SU-DHL-6 (cell line): ENCODE data around the gene ZBTB24.

Experiments
- EZH2phosphoT487 ChIP-seq: fragments of 200-600 bp; sonication (generic), shearing (Covaris generic); conservative IDR thresholded peaks from 2 replicates; pipeline ENCODE4 v1.6.1; 2018; ENCODE audit warnings: mild to moderate bottlenecking, antibody characterized with exemption, low read length, moderate library complexity, mixed read lengths
- TF ChIP-seq, protein P1 (sequence below): fragments of 200-600 bp; sonication (generic); IDR thresholded peaks from one replicate; pipeline ENCODE4 v1.5.1; 2017; ENCODE audit warnings: antibody characterized with exemption, mild to moderate bottlenecking, low read length, moderate library complexity; ENCODE audit not compliant: insufficient read depth, poor library complexity, severe bottlenecking

DNA sequence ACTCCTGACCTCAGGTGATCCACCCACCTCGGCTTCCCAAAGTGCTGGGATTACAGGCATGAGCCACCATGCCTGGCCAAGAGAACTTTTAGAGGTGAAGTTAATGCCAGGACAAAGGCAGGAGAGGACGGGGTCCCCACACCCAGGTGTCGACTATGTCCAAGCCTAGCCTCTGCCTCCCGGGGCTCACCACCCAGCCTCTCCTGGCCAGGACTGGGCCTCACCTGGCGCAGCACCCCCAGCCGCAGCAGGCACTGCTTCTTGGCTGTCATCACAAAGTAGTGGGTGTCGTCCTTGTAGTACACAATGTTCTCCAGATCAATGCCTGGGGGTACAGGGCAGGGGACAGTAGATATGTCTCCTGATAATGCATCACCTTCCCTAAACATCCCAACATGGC lies 31.6 kb downstream of the ZBTB24 start:
- TF ChIP-seq, protein P1, sequence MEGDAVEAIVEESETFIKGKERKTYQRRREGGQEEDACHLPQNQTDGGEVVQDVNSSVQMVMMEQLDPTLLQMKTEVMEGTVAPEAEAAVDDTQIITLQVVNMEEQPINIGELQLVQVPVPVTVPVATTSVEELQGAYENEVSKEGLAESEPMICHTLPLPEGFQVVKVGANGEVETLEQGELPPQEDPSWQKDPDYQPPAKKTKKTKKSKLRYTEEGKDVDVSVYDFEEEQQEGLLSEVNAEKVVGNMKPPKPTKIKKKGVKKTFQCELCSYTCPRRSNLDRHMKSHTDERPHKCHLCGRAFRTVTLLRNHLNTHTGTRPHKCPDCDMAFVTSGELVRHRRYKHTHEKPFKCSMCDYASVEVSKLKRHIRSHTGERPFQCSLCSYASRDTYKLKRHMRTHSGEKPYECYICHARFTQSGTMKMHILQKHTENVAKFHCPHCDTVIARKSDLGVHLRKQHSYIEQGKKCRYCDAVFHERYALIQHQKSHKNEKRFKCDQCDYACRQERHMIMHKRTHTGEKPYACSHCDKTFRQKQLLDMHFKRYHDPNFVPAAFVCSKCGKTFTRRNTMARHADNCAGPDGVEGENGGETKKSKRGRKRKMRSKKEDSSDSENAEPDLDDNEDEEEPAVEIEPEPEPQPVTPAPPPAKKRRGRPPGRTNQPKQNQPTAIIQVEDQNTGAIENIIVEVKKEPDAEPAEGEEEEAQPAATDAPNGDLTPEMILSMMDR = no peak
- TF ChIP-seq EZH2phosphoT487 = no peak
